ENCODE measurements around the gene ARHGAP19.

Gene ARHGAP19

DNA sequence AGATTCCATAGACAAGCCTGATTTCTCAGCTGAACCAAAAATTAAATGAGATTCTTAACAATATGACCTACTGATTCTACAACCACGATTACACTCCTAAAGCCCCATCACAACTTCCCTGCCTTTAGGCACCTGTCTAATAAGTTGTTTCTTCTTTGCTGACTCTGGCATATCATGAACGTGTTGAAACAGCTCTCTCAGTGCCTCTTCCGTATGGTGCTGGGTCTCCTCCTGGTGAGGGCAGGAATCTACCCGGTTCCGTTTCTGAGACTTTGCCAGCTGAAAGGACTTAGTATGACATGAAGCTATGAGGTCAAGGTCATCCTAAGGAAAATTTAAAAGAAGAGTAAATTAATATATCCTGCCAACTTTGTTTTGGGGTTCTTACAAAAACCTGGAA is 48.6 kb downstream of the ARHGAP19 start:
- peak overlapping the region; percentile 9 for H3K27ac Mint-ChIP-seq
- no peaks in the 10 kb centered on the region for H3K27me3 Mint-ChIP-seq
- H3K4me1 Mint-ChIP-seq = no peaks in the 10 kb centered on the region
- H3K36me3 Mint-ChIP-seq (ENCODE audit: low read depth) = peaks cover 18% of the 10 kb centered on the region
- H3K9me3 Mint-ChIP-seq = no peaks in the 10 kb centered on the region
- H3K4me3 Mint-ChIP-seq = no peak overlapping the region
- ATAC-seq (no peak), DNase-seq (no peak)

GRCh38 chr10:97238855-97239254 is 53.6 kb downstream of the ARHGAP19 start:
- ATAC-seq = no peak
- Mint-ChIP-seq H3K4me1 (no peaks in the 10 kb centered on the region), H3K27ac (no peak overlapping the region), H3K9me3 (no peaks in the 10 kb centered on the region), H3K36me3 (ENCODE audit: low read depth) (peaks cover 10% of the 10 kb centered on the region), H3K4me3 (no peak overlapping the region), H3K27me3 (no peaks in the 10 kb centered on the region)
- DNase-seq = no peak

GRCh38 chr10:97235353-97235752 is 57.1 kb downstream of the ARHGAP19 start:
- Mint-ChIP-seq H3K9me3 (no peaks in the 10 kb centered on the region), H3K27me3 (no peaks in the 10 kb centered on the region), H3K4me3 (no peak overlapping the region), H3K36me3 (ENCODE audit: low read depth) (peaks cover 12% of the 10 kb centered on the region), H3K4me1 (peaks cover 8% of the 10 kb centered on the region), H3K27ac (no peak overlapping the region)
- DNase-seq (no peak), ATAC-seq (no peak)

DNA sequence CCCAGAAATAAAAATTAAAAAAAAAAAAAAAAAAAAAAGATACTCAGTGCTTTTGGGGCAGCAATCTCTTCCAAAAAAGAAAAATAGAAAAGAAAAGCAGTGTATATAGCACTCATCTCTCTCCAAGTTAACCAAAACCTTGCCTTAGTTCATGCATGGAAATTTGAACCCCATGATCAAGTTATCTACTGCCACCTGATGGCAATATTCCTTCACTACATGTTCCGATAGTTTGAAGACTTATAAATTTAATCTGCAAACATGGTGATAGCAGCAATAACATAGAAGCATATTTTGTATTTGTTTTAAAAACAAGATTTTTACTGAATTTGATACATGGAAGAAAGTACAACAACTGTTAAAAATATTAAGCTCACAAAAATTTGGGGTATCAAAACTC is 58.0 kb downstream of the ARHGAP19 start:
- H3K4me1 Mint-ChIP-seq = peaks cover 17% of the 10 kb centered on the region
- DNase-seq (no peak), ATAC-seq (no peak)
- H3K9me3 Mint-ChIP-seq = no peaks in the 10 kb centered on the region
- no peak overlapping the region for H3K27ac Mint-ChIP-seq
- H3K36me3 Mint-ChIP-seq (ENCODE audit: low read depth) = peaks cover 18% of the 10 kb centered on the region
- H3K4me3 Mint-ChIP-seq = no peak overlapping the region
- H3K27me3 Mint-ChIP-seq = no peaks in the 10 kb centered on the region

DNA sequence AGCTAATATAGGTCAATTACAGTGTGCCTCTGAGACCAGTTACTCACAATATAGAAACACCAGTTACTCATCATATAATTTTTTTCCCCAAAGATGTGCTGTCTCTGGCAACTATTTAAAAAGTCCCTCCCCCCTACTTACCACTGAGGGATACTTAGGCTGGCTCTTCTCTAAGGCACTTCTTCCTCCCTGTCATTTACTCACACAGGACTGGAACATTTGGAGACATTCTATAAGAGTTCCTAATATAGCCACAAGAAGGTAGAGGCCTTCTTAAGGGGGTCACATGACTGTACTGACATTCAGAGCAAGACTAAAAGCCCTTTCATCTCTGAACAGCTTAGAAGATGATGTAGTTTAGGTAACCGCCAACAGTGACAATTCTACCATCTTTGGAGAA is 62.3 kb downstream of the ARHGAP19 start:
- no peaks in the 10 kb centered on the region for H3K27me3 Mint-ChIP-seq
- no peaks in the 10 kb centered on the region for H3K9me3 Mint-ChIP-seq
- H3K4me3 Mint-ChIP-seq = no peak overlapping the region
- H3K36me3 Mint-ChIP-seq (ENCODE audit: low read depth) = peaks cover 47% of the 10 kb centered on the region
- peak overlapping the region; percentile 75 for H3K27ac Mint-ChIP-seq
- DNase-seq = no peak
- ATAC-seq = peak; percentile 96
- peaks cover 17% of the 10 kb centered on the region for H3K4me1 Mint-ChIP-seq

DNA sequence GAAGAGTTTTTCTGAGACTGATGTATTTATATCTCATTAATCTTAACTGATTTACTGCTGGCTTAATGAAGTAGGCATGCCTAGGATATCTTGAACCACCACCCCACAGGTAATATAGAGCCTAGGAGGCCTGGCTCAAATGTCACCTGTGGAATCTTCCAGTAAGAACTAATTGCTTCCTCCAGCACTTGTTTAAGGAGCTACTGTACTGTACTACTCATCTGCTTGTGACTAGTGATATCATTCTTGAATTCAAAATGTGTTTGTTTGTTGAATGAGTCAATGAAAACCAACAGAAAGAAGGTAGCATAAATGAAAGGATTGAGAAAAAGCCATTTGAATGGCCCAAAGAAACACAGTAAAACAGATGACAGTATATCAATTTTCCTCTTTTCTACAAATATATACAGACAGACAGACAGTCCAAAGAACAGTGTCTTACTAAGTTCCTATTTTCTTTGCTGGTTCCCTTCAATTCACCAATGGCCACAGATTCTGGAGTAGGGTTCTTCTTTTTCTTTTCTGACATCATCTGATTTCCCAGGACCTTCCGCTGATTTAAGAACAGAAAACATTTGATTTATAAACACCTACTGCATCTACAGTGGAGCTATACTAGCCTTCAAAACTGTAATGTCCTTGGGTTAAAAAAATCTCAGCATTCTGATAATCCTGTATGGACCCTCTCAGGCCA is 63.0 kb downstream of the ARHGAP19 start:
- Mint-ChIP-seq H3K9me3 (no peaks in the 10 kb centered on the region), H3K27ac (peak overlapping the region; percentile 75), H3K4me3 (no peak overlapping the region), H3K4me1 (peaks cover 21% of the 10 kb centered on the region), H3K36me3 (ENCODE audit: low read depth) (peaks cover 50% of the 10 kb centered on the region), H3K27me3 (no peaks in the 10 kb centered on the region)
- ATAC-seq (no peak), DNase-seq (no peak)

DNA sequence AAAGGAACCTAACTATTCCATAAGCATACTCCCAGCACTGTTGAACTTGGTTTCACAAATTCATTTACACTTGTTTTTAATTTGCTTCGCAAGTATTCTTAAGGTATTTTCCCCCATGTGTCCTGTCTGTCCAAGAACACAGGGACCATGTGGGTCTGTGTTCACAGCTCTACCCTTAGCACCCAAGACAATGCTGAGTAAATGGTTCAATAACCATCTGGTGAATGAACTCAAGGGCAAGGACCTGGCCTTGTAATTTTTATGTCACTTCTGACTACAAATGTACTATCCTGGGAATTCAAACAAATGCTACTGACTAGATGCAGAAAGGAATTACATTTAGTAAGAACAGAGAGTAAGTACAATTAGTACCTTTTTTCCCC is 63.7 kb downstream of the ARHGAP19 start:
- H3K4me1 Mint-ChIP-seq = peaks cover 21% of the 10 kb centered on the region
- H3K4me3 Mint-ChIP-seq = no peak overlapping the region
- DNase-seq = no peak
- H3K36me3 Mint-ChIP-seq (ENCODE audit: low read depth) = peaks cover 50% of the 10 kb centered on the region
- H3K27ac Mint-ChIP-seq = no peak overlapping the region
- no peaks in the 10 kb centered on the region for H3K27me3 Mint-ChIP-seq
- no peak for ATAC-seq
- no peaks in the 10 kb centered on the region for H3K9me3 Mint-ChIP-seq

DNA sequence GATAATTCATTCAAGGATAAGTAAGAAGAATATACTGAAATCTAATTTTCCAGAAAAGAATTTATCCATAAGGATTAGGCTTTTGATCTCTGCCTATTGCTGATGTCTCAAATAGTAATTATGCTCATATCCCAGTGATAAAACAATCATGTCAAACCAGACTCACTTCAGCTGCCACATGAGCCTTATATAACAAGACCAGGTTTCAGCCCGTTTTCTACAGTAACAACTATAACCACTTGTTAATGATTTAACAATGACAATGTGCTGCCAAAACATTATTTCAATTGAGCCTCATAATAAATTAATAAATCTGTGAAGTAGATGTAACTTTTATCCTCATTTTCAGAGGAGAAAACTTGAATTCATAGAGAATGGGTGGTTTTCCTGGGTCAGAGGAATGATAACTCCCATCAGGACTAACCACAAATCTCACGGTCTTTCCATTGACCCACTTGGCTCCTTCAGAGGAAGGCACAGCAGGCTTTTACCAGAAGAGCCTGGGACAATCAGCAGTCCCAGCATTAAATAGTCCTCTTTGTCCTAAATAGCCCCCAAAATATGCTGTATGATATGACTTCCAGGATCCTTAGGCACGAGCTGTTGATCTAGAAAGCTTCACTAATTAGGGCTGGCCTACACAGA is 64.2 kb downstream of the ARHGAP19 start:
- Mint-ChIP-seq H3K4me1 (peaks cover 21% of the 10 kb centered on the region), H3K27me3 (no peaks in the 10 kb centered on the region), H3K4me3 (no peak overlapping the region), H3K9me3 (no peaks in the 10 kb centered on the region), H3K36me3 (ENCODE audit: low read depth) (peaks cover 46% of the 10 kb centered on the region), H3K27ac (no peak overlapping the region)
- ATAC-seq (no peak), DNase-seq (no peak)

GRCh38 chr10:97226398-97226797 is 66.0 kb downstream of the ARHGAP19 start:
- Mint-ChIP-seq H3K4me1 (peaks cover 20% of the 10 kb centered on the region), H3K4me3 (no peak overlapping the region), H3K27me3 (no peaks in the 10 kb centered on the region), H3K27ac (no peak overlapping the region), H3K9me3 (no peaks in the 10 kb centered on the region), H3K36me3 (ENCODE audit: low read depth) (peaks cover 44% of the 10 kb centered on the region)
- ATAC-seq (no peak), DNase-seq (no peak)

DNA sequence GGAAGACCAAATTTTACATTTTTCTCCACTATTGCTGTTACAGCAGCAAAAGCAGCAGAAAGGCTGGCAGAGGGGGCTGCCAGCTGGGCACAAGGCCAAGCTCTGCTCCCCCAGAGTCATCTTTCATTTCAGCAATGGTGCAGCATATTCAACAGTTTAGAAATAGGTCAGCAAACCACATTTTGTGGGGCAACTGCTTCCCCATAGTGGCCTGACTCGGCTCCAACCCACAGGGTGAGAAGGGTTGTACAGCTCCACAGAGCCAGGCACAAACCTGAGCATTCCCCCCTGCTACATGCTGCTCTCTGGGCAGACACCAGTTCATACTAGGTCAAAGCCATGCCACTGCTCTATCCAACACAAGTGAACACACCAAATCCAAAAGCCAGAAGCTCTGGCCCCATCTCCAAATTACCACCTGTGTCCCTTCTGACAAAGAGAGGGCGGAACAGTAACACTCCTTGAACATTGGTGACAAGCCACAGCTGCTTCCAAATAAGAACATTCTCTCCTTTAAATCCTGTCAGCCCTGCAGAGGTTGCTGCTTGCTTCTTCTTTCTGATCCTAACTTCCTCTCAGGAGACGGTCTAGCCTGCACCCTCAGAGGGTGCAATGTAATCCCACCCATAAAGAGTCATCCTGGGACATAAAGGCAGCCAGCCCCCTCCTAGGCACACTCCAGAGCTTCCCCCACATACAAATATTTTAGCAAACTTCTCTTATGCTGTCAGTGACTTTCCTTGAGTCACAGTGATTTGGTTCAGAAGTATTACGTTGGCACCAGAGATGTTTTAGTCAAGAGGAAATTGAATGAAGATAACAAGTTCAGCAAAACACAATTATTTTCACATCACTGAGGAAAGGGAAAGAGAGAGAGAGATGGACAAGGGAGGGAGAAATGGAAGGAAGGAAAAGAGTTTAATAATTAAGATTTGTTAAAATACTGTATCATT is 67.7 kb downstream of the ARHGAP19 start:
- H3K4me1 Mint-ChIP-seq = peaks cover 8% of the 10 kb centered on the region
- no peak overlapping the region for H3K4me3 Mint-ChIP-seq
- ATAC-seq = peak; percentile 57
- no peak for DNase-seq
- H3K9me3 Mint-ChIP-seq = no peaks in the 10 kb centered on the region
- peaks cover 37% of the 10 kb centered on the region for H3K36me3 Mint-ChIP-seq (ENCODE audit: low read depth)
- H3K27me3 Mint-ChIP-seq = no peaks in the 10 kb centered on the region
- H3K27ac Mint-ChIP-seq = no peak overlapping the region

DNA sequence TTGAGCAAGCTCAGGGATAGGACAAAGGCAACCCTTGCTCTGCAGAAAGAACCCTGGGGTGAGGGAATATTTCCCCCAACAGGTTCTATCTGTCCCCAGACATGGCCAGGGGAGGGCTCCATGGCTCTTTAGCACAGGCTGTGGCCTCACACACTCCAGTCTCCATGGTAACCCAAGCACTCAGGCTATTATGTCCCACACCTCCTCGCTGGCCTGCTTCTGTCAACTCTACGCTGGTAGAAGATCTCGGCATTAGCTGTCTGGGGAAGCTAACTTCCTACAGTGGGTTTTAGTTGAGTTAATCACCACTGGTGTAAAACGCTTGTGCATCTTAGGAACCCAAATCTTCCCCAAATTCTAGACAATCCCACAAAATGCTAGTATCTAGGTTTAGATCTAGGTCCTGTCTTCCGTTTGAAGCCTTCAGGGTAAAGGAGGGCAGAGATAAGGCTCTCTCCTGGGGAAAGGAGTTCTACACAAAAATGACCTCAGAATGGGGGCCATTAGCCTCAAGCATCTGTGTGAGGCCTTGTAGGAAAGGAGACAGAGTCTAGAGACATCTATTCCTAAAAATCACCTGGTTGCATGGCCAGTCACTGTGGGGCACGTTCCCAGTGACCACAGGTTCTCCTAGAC is 70.0 kb downstream of the ARHGAP19 start:
- H3K36me3 Mint-ChIP-seq (ENCODE audit: low read depth) = peaks cover 21% of the 10 kb centered on the region
- no peak overlapping the region for H3K4me3 Mint-ChIP-seq
- peaks cover 20% of the 10 kb centered on the region for H3K4me1 Mint-ChIP-seq
- ATAC-seq = no peak
- H3K9me3 Mint-ChIP-seq = no peaks in the 10 kb centered on the region
- H3K27ac Mint-ChIP-seq = no peak overlapping the region
- H3K27me3 Mint-ChIP-seq = no peaks in the 10 kb centered on the region
- DNase-seq = no peak

DNA sequence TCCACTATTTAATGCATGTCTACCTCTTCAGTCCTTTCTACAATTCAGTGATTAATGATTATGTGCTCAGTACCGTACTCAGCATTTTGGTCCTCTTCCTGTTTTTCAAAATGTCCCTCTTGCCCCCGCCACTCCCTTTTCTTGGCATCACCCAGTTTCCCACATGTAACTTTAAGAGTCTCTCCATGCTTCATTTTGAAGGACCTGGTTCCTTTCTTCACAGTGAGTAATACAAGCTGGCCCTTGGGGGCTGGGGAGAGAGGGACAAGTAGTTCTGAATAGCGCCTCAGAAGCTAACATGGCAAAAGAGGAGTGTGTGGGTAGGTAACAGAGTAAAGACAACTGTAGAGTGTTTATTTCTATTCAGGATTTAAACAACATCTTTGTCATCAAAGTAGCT is 72.1 kb downstream of the ARHGAP19 start:
- no peak overlapping the region for H3K4me3 Mint-ChIP-seq
- no peak for DNase-seq
- no peak overlapping the region for H3K27ac Mint-ChIP-seq
- H3K4me1 Mint-ChIP-seq = peaks cover 30% of the 10 kb centered on the region
- ATAC-seq = no peak
- H3K9me3 Mint-ChIP-seq = no peaks in the 10 kb centered on the region
- H3K27me3 Mint-ChIP-seq = no peaks in the 10 kb centered on the region
- peaks cover 5% of the 10 kb centered on the region for H3K36me3 Mint-ChIP-seq (ENCODE audit: low read depth)

DNA sequence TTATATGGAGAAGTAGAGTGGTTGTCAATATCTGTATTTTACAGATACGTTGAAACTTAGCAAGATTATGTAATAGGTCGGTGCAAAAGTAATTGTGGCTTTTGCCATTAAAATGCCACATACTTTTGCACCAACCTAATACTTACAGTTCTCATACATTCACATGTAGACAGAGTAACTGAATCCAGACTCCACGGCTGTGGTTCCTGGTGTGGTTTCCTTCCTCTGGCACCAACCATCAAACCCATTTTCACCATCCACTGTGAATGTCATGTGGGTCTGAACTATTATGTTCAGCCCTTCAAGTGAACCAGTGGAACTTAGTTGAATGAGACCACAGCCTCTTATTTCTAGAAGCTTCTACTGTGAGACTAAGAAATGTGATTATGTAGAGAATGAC is 75.1 kb downstream of the ARHGAP19 start:
- no peaks in the 10 kb centered on the region for H3K36me3 Mint-ChIP-seq (ENCODE audit: low read depth)
- ATAC-seq (no peak), DNase-seq (no peak)
- H3K27ac Mint-ChIP-seq = no peak overlapping the region
- H3K9me3 Mint-ChIP-seq = no peaks in the 10 kb centered on the region
- no peak overlapping the region for H3K4me3 Mint-ChIP-seq
- no peaks in the 10 kb centered on the region for H3K27me3 Mint-ChIP-seq
- peaks cover 26% of the 10 kb centered on the region for H3K4me1 Mint-ChIP-seq

DNA sequence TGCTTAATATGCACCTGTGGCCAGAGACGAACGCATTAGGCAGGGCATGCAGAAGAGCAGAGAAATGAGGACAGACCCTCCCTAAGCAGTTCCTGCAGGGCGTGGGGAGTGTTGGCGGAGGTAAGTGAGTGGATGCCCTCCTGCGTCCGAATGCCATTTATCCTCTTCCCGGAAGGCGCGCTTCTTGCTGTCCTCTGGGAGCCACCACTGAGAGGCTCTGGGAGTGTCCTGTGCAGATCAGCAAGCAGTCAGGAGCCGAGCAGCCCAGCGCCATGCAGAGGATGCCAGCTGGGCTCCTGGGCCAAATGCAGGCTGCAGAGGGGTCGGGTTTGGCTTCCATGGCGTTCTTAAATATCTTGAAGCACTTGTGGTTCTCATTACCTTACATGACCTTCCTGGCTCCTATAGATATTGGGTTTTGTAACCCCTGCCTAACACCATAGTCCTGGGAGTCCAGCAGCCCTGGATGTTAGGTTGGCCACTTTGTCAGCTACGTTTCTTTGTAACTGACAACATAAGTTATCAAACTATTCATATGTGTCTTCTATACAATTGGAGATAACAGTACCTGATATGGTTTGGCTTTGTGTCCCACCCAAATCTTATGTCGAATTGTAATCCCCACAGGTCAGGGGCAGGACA is 76.7 kb downstream of the ARHGAP19 start:
- ATAC-seq = no peak
- Mint-ChIP-seq H3K9me3 (no peaks in the 10 kb centered on the region), H3K27ac (no peak overlapping the region), H3K36me3 (ENCODE audit: low read depth) (no peaks in the 10 kb centered on the region), H3K4me3 (no peak overlapping the region), H3K27me3 (no peaks in the 10 kb centered on the region), H3K4me1 (peaks cover 26% of the 10 kb centered on the region)
- DNase-seq = no peak
